Right lobe of liver (tissue), 6 donors: ENCODE measurements around the gene PVR. TPM values are rescaled to one million over a fixed set of nuclear protein-coding genes. Genes with fewer than 3 reads are reported as not detected.
"Not testable (repeated sequence)": the region's sequence is repeated elsewhere in the genome, so short reads cannot be mapped to it uniquely, and the experiment has no call there.

Experiments
- ATAC-seq, 4 donors: fragments of 200-7000 bp; cut with Tn5 transposase; one replicate each; pipeline ENCODE4 v1.9.1; 2020; ENCODE audit warnings: mild to moderate bottlenecking in 4 of 4, moderate library complexity in 4 of 4
- DNase-seq, 3 donors: peaks; one replicate each; pipeline ENCODE4 v3.0.0-alpha.2; 2020
- H3K27ac ChIP-seq, 3 donors: fragments of 200-600 bp; one replicate each; pipeline ENCODE4 v1.8.0; 2022
- H3K27me3 ChIP-seq, 2 donors: fragments of 200-600 bp; one replicate each; pipeline ENCODE4 v1.8.0; 2022
- H3K36me3 ChIP-seq, 4 donors: fragments of 200-600 bp; sonication (generic) in 1 of 4; one replicate each; pipeline versions ENCODE4 v1.5.1 to v1.8.0; 2017 to 2022; ENCODE audit warnings: control low read depth in 1 of 4
- H3K4me1 ChIP-seq, 4 donors: fragments of 200-600 bp; sonication (generic) in 1 of 4; one replicate each; pipeline versions ENCODE4 v1.5.1 to v1.8.0; 2017 to 2022; ENCODE audit warnings: control low read depth in 1 of 4
- H3K4me3 ChIP-seq, 3 donors: fragments of 200-600 bp; one replicate each; pipeline ENCODE4 v1.8.0; 2022
- H3K9me3 ChIP-seq, 4 donors: fragments of 200-600 bp; sonication (generic) in 1 of 4; one replicate each; pipeline versions ENCODE4 v1.5.1 to v1.8.0; 2017 to 2022; ENCODE audit warnings: control low read depth in 1 of 4
- CTCF ChIP-seq, 4 donors: fragments of 200-600 bp in 3 of 4; fragments of 450-650 bp in 1 of 4; IDR thresholded peaks; one replicate each; pipeline versions ENCODE4 v1.5.1 to v1.8.0; 2016 to 2022; ENCODE audit warnings: antibody characterized with exemption in 4 of 4, mild to moderate bottlenecking in 2 of 4
- POLR2A ChIP-seq: fragments of 450-650 bp; IDR thresholded peaks from one replicate; pipeline ENCODE4 v1.6.1; 2017; ENCODE audit warnings: antibody characterized with exemption, mild to moderate bottlenecking
- WGBS: methylation state at CpG from one replicate; pipeline ENCODE4 v1.1.6; 2018; ENCODE audit warnings: low coverage, low lambda C conversion rate; ENCODE audit not compliant: insufficient coverage; ENCODE audit errors: missing lambda C conversion rate; 5-methylcytosine and 5-hydroxymethylcytosine counted together
- intact Hi-C, 2 donors: fragments of 100-400 bp; cut with DNase I; formaldehyde crosslinking; loops; one replicate each; pipeline versions ENCODE4 v1.11.2 to v1.14.1; 2022
- total RNA-seq, 6 experiments: library from RNA; depleted of rRNA in 2 of 6; stranded (reverse); fragments of >200 nt in 2 of 6; fragmentation: NEBNext Ultra II Directional in 3 of 6; extraction: Animal tissue kit (Norgen Biotek cat#: 25700) in 3 of 6; gene quantifications; one replicate each; pipeline versions ENCODE4 v1.1.0 to v1.2.4, GENCODE V29; 2016 to 2023
- donor health status: DM: no; HTN: yes; CAD: no.
- donor health status: DM: no; HTN: no; CAD: no.
- donor health status: DM: no; HTN: no; CAD: no.
- donor health status: DM: no; HTN: yes; CAD: no.
- donor health status: DM: no; HTN: yes; CAD: no.

The PVR gene
- total RNA-seq, 6 experiments from 2014 or later: 26.6 to 66.6 (median 55.5) TPM

GRCh38 chr19:44609219-44609618, 34.5 kb upstream of the PVR start:
- Histone ChIP-seq H3K4me3 (no peak overlapping the region), H3K36me3 (no peaks in the 10 kb centered on the region), H3K27me3 (no peaks in the 10 kb centered on the region), H3K4me1 (peaks cover 0 to 33% (median 10%) of the 10 kb centered on the region in 4 donors), H3K27ac (no peak overlapping the region), H3K9me3 (no peaks in the 10 kb centered on the region)
- intact Hi-C loops: no loop called here
- no peak for ATAC-seq
- no peak for TF ChIP-seq POLR2A
- no peak for TF ChIP-seq CTCF (IDR thresholded peaks at IDR 0.05)
- DNase-seq: no peak
- WGBS: 93% methylated on average over 5 of the region's 5 CpGs

GRCh38 chr19:44610497-44610896, 33.2 kb upstream of the PVR start:
- peak in 1 of 4 donors; percentile 81 for ATAC-seq
- H3K9me3 ChIP-seq, H3K4me3 ChIP-seq, H3K27me3 ChIP-seq, intact Hi-C loops, DNase-seq, H3K36me3 ChIP-seq, H3K27ac ChIP-seq: not testable (repeated sequence)
- 81% methylated on average over 4 of the region's 5 CpGs for WGBS
- TF ChIP-seq CTCF (IDR thresholded peaks at IDR 0.05): peak in 1 of 4 donors; percentile 65
- peaks cover 0 to 43% (median 12%) of the 10 kb centered on the region in 4 donors for H3K4me1 ChIP-seq

DNA sequence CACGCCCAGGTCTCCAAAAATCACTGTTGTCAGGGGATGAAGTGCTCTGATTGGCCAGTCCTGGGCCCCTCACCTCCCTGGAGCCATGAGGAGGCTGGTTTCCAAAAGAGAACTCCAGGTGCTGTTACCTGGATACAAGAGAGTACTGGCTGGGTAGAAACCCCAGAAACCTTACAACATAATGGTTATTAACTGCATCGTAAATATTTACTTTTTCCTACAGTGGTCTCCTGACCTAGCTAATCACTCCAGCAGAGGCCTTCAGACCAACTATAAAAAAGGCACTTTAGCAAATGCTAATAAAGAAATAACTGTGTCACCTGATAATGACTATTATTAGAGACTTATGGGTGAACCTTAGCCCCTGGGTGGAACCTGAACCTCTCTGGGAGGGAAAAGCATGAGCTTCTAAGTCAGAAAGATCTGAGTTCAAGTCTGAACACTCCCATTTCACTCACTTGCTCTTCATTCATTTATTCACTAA, 31.9 kb upstream of the PVR start:
- peak overlapping the region; percentile 29 to 94 (median 90) for H3K27ac ChIP-seq
- TF ChIP-seq POLR2A (no peak), CTCF (IDR thresholded peaks at IDR 0.05) (no peak)
- WGBS: 50% methylated on average over 2 of the region's 2 CpGs
- H3K27me3 ChIP-seq: no peaks in the 10 kb centered on the region
- no peak for DNase-seq
- H3K9me3 ChIP-seq: no peaks in the 10 kb centered on the region
- H3K4me3 ChIP-seq: no peak overlapping the region
- intact Hi-C loops: no loop called here
- H3K36me3 ChIP-seq: no peaks in the 10 kb centered on the region
- peak; percentile 8 to 27 (median 16) for ATAC-seq
- peaks cover 2 to 54% (median 18%) of the 10 kb centered on the region in 4 donors for H3K4me1 ChIP-seq

DNA sequence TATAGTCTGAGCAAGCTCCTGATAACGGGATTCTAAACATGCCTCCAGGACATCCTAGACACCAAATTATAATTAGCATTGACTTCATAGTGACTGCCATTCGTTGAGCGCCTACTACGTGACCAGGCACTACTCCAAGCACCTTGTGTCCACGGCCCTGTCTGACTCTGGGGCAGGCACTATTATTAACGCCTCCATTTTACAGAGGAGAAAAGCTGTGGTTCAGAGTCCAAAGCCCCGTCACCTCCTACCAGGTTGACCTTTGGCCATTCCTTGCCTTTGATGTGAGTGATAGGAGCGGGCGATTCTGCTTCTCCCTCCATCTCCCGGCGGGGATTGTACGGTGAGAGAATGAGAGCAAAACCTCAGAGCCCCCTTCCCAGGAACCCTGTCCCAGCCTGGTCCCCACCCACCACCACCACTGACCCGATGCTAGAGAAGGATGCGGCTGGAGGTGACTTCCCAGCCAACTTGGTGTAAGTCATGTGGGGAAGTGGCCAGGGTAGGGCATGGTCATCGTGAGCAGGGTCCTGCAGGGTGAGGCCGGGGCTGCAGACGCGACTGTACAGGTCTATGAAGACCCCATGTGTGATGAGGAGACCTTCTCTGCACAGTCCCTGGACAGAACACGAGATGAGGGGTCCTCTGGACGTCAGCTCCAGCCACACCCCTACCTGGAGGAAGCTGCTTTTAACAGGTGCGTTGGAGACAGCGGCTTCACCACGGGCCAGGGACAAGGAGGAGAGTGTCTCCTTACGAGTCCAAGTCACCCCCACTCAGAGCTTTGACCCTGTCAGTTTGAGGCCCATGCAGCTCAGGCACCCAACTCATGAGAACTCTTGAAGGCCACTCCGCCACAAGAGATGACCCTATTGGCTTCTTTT, 30.2 kb upstream of the PVR start, which contains the start of gene IGSF23:
Gene IGSF23, plus strand, starts transcription at position 269 of the 884 bp plus-strand sequence. Its CDS starts 83 bp downstream, at position 352.
- Histone ChIP-seq H3K27me3 (no peaks in the 10 kb centered on the region), H3K4me3 (peak within 1 kb of the TSS in 2 of 3 donors; percentile 45 to 62), H3K36me3 (no peaks in the 10 kb centered on the region), H3K9me3 (no peaks in the 10 kb centered on the region), H3K27ac (peak within 1 kb of the TSS; percentile 82 to 94 (median 90)), H3K4me1 (peaks cover 2 to 58% (median 23%) of the 10 kb centered on the region in 4 donors)
- WGBS: 36% methylated on average over 11 of the region's 25 CpGs
- ATAC-seq: peak; percentile 39 to 70 (median 50)
- intact Hi-C loops: no loop called here
- TF ChIP-seq CTCF (IDR thresholded peaks at IDR 0.05) (no peak), POLR2A (peak; percentile 61)
- peak in 1 of 3 donors; percentile 70 for DNase-seq
